Type B pancreatic cell (in vitro differentiated cells): ENCODE results near the gene RPS19BP1. TPM values are rescaled to one million over a fixed set of nuclear protein-coding genes. Genes with fewer than 3 reads are reported as not detected.

Source experiments
- DNase-seq: peaks from one replicate; pipeline ENCODE4 v3.0.0; 2021; ENCODE audit warnings: mixed read lengths; ENCODE audit not compliant: unreplicated experiment; ENCODE audit errors: extremely low spot score
- H3K27ac Mint-ChIP-seq: 2 replicates; pipeline ENCODE4 v1.8.0; 2021; ENCODE audit warnings: mild to moderate bottlenecking, mixed read lengths
- H3K27me3 Mint-ChIP-seq: 2 replicates; pipeline ENCODE4 v1.8.0; 2021; ENCODE audit warnings: mixed read lengths
- H3K36me3 Mint-ChIP-seq: 2 replicates; pipeline ENCODE4 v1.8.0; 2021; ENCODE audit warnings: mixed read lengths
- H3K4me1 Mint-ChIP-seq: one replicate; pipeline ENCODE4 v1.8.0; 2021; ENCODE audit warnings: mixed read lengths; ENCODE audit not compliant: unreplicated experiment
- H3K4me3 Mint-ChIP-seq: 2 replicates; pipeline ENCODE4 v1.8.0; 2021; ENCODE audit warnings: mild to moderate bottlenecking, mixed read lengths
- H3K9me3 Mint-ChIP-seq: 2 replicates; pipeline ENCODE4 v1.8.0; 2021; ENCODE audit warnings: mixed read lengths
- CTCF ChIP-seq: fragments of 200-600 bp; sonication (generic); conservative IDR thresholded peaks from 2 replicates; pipeline ENCODE4 v1.5.0; 2021; ENCODE audit warnings: antibody characterized with exemption, mild to moderate bottlenecking
- total RNA-seq: library from RNA; stranded (reverse); gene quantifications from 2 replicates; pipeline ENCODE4 v1.2.1, GENCODE V29; 2021; ENCODE audit warnings: low replicate concordance

The RPS19BP1 gene
- total RNA-seq, 1 donor from 2014 or later, result 52.3 TPM

- peaks cover 18% of the 10 kb centered on the region for H3K27me3 Mint-ChIP-seq
- no peak overlapping the region for H3K4me3 Mint-ChIP-seq
- no peak for TF ChIP-seq CTCF
- no peaks in the 10 kb centered on the region for H3K36me3 Mint-ChIP-seq
- no peaks in the 10 kb centered on the region for H3K4me1 Mint-ChIP-seq
- no peak for DNase-seq
- no peak overlapping the region for H3K27ac Mint-ChIP-seq
- no peaks in the 10 kb centered on the region for H3K9me3 Mint-ChIP-seq
Measured at GRCh38 chr22:39565414-39565944, 32.9 kb upstream of the RPS19BP1 start.

- no peaks in the 10 kb centered on the region for H3K4me1 Mint-ChIP-seq
- no peaks in the 10 kb centered on the region for H3K9me3 Mint-ChIP-seq
- no peak overlapping the region for H3K27ac Mint-ChIP-seq
- no peak for DNase-seq
- TF ChIP-seq CTCF, result no peak
- H3K36me3 Mint-ChIP-seq, result no peaks in the 10 kb centered on the region
- H3K4me3 Mint-ChIP-seq, result no peak overlapping the region
- peaks cover 35% of the 10 kb centered on the region for H3K27me3 Mint-ChIP-seq
Measured at GRCh38 chr22:39563571-39564428, 31.3 kb upstream of the RPS19BP1 start.

GRCh38 chr22:39562839-39563489 lies 30.4 kb upstream of the RPS19BP1 start:
- Mint-ChIP-seq H3K27ac (no peak overlapping the region), H3K27me3 (peaks cover 37% of the 10 kb centered on the region), H3K9me3 (no peaks in the 10 kb centered on the region), H3K4me3 (no peak overlapping the region), H3K4me1 (no peaks in the 10 kb centered on the region), H3K36me3 (no peaks in the 10 kb centered on the region)
- DNase-seq, result no peak
- no peak for TF ChIP-seq CTCF

GRCh38 chr22:39560127-39560526 lies 27.6 kb upstream of the RPS19BP1 start:
- H3K27ac Mint-ChIP-seq, result no peak overlapping the region
- H3K36me3 Mint-ChIP-seq, result no peaks in the 10 kb centered on the region
- no peak for TF ChIP-seq CTCF
- no peaks in the 10 kb centered on the region for H3K4me1 Mint-ChIP-seq
- H3K9me3 Mint-ChIP-seq, result no peaks in the 10 kb centered on the region
- no peak overlapping the region for H3K4me3 Mint-ChIP-seq
- H3K27me3 Mint-ChIP-seq, result peaks cover 60% of the 10 kb centered on the region
- DNase-seq, result no peak

GRCh38 chr22:39559456-39560105 lies 27.0 kb upstream of the RPS19BP1 start:
- Mint-ChIP-seq H3K36me3 (no peaks in the 10 kb centered on the region), H3K9me3 (no peaks in the 10 kb centered on the region), H3K4me3 (no peak overlapping the region), H3K27ac (no peak overlapping the region), H3K4me1 (no peaks in the 10 kb centered on the region), H3K27me3 (peaks cover 63% of the 10 kb centered on the region)
- DNase-seq, result no peak
- peak; percentile 60 for TF ChIP-seq CTCF
